ENCODE data around the gene AP1G1. TPM values are rescaled to one million over a fixed set of nuclear protein-coding genes. Genes with fewer than 3 reads are reported as not detected.
A peak's percentile ranks its signal among the peaks of the same experiment; 100 is the strongest.

The AP1G1 gene
- total RNA-seq, 2 experiments from 2014 or later = 87.2 to 88.6 TPM

GRCh38 chr16:71769222-71769621, 39.4 kb downstream of the AP1G1 start:
- no peak for DNase-seq
- Mint-ChIP-seq H3K36me3 (peaks cover 49% of the 10 kb centered on the region), H3K27me3 (no peaks in the 10 kb centered on the region), H3K4me1 (peaks cover 16% of the 10 kb centered on the region), H3K9me3 (ENCODE audit: low read depth) (no peaks in the 10 kb centered on the region), H3K27ac (peak overlapping the region; percentile 22), H3K4me3 (no peak overlapping the region)
- CTCF ChIA-PET = no interaction called here
- no peak for ATAC-seq

DNA sequence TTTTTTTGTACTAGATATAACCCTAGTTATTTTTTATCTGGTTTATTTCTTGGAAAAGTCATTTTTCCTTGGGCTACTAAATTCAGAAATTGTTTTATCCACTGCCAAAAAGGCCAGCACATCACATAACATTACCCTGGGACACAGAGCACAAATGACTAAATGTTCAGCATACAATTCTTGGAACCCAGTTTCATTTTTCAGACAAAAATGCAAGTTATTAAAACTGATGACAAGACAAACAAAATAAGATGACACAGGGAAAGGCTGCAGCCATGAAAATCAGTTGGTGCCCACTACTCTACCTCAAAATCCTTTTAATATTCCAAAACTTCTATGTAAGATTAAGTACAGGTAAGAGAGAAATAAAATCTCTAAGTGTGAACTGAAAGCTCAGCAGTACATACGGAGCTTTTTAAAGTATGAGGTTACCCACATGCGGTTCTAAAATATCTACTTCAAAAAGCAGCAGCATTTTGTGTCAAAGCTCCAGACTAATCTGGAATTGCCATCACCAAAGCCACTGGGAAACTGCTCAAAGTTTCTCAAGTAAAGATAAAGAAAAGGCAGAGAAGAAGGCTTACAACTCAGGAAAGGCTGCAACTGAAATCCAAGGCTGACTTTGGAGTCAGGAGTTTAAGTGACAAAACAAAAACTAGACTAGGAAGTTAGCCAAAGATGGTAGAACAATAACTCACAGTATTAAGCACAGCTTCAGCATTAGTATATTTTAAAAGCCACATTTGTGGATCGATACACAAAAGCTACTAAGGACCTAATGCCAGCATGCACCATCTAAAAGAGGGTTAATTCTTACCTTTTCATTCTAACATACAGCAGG, 41.4 kb downstream of the AP1G1 start:
- H3K36me3 Mint-ChIP-seq = peaks cover 49% of the 10 kb centered on the region
- DNase-seq = no peak
- H3K27me3 Mint-ChIP-seq = no peaks in the 10 kb centered on the region
- H3K4me1 Mint-ChIP-seq = peaks cover 16% of the 10 kb centered on the region
- no peak overlapping the region for H3K4me3 Mint-ChIP-seq
- CTCF ChIA-PET = interaction anchor here (0.9 to 1.6 kb wide), 3 partner anchors 10 to 194 kb away, joined by 4 to 6 read pairs (median 5); no protein-coding TSS in a partner anchor
- H3K27ac Mint-ChIP-seq = peak overlapping the region; percentile 66
- no peaks in the 10 kb centered on the region for H3K9me3 Mint-ChIP-seq (ENCODE audit: low read depth)
- ATAC-seq = peak; percentile 47

DNA sequence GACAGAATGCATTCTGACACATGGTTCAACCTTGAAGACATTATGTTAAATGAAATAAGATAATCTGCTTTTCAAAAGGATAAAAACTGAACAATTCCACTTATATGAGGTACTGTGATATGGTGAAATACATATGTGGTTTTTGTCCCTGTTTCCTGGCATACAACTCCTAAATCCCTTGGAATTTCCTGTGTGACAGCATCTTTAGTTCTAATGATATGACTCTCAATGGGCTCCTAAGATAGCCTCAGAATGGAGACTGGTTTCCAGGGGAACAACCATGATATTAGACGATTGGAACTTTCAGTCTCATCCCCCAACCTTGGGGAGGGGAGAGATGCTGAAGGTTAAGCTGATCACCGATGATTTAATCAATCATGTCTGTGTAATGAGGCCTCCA, 46.4 kb downstream of the AP1G1 start:
- no peaks in the 10 kb centered on the region for H3K27me3 Mint-ChIP-seq
- no peak for DNase-seq
- peaks cover 33% of the 10 kb centered on the region for H3K36me3 Mint-ChIP-seq
- CTCF ChIA-PET = interaction anchor here (1.1 kb wide), 1 partner anchor 9 kb away, joined by 3 read pairs; no protein-coding TSS in a partner anchor
- H3K9me3 Mint-ChIP-seq (ENCODE audit: low read depth) = no peaks in the 10 kb centered on the region
- peaks cover 6% of the 10 kb centered on the region for H3K4me1 Mint-ChIP-seq
- no peak overlapping the region for H3K4me3 Mint-ChIP-seq
- no peak for ATAC-seq
- H3K27ac Mint-ChIP-seq = no peak overlapping the region

GRCh38 chr16:71761097-71761496, 47.5 kb downstream of the AP1G1 start:
- H3K9me3 Mint-ChIP-seq (ENCODE audit: low read depth) = no peaks in the 10 kb centered on the region
- peaks cover 38% of the 10 kb centered on the region for H3K36me3 Mint-ChIP-seq
- DNase-seq = no peak
- ATAC-seq = no peak
- no peak overlapping the region for H3K4me3 Mint-ChIP-seq
- CTCF ChIA-PET = interaction anchor here (0.7 to 1.5 kb wide), 3 partner anchors 67 to 196 kb away, joined by 3 read pairs; no protein-coding TSS in a partner anchor
- no peaks in the 10 kb centered on the region for H3K27me3 Mint-ChIP-seq
- H3K27ac Mint-ChIP-seq = no peak overlapping the region
- H3K4me1 Mint-ChIP-seq = no peaks in the 10 kb centered on the region

DNA sequence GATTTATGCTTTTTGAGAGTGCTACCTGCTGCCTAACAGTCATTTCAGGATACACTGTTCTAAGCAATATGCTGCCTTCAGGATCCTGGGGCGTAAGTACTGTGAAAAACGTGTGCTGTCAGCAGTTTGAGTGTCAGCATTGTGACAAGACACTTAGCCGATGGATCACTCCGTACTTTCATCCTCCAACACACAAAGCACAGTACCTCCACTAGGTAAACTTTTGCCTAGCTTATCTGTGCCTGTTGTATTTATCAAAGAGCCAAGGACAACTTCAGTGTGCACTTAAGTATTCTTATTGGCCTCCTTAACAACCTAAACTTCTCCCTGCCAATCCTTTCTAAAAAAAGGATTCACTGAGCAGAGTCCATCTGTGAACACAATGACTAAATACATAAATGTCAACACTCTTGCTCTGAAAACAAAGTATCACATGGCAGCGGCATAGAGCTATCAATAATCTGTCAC, 50.3 kb downstream of the AP1G1 start:
- CTCF ChIA-PET = interaction anchor here (1.3 to 2.0 kb wide), 2 partner anchors 9 to 13 kb away, joined by 5 to 6 read pairs; no protein-coding TSS in a partner anchor
- peaks cover 43% of the 10 kb centered on the region for H3K36me3 Mint-ChIP-seq

DNA sequence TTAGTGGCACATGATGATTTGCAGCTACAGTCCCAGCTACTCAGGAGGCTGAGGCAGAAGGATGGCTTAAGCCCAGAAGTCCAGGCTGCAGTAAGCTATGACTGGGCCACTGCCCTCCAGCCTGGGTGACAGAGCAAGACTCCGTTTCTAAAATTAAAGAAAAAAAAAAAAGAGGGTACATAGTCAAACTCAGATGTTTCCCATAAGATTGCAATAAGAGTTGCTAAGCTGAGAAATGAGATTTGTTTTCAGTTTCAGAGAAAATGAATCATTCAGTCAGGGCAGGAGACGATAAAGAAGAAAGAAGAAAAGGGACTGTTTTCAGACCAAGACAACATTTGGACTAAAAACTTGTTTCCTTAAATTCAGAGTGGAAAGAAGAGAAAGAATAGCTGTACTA, 54.0 kb downstream of the AP1G1 start:
- Mint-ChIP-seq H3K9me3 (ENCODE audit: low read depth) (no peaks in the 10 kb centered on the region), H3K4me1 (peaks cover 2% of the 10 kb centered on the region), H3K27me3 (no peaks in the 10 kb centered on the region), H3K27ac (peak overlapping the region; percentile 35), H3K36me3 (peaks cover 46% of the 10 kb centered on the region), H3K4me3 (no peak overlapping the region)
- CTCF ChIA-PET = interaction anchor here (1.2 kb wide), 1 partner anchor 9 kb away, joined by 3 read pairs; no protein-coding TSS in a partner anchor
- ATAC-seq (no peak), DNase-seq (no peak)

More for the DNA sequence above, 50.3 kb downstream of the AP1G1 start:
- no peak for DNase-seq
- H3K9me3 Mint-ChIP-seq (ENCODE audit: low read depth) = no peaks in the 10 kb centered on the region
- H3K27ac Mint-ChIP-seq = no peak overlapping the region
- ATAC-seq = no peak
- no peaks in the 10 kb centered on the region for H3K27me3 Mint-ChIP-seq
- no peak overlapping the region for H3K4me3 Mint-ChIP-seq
- H3K4me1 Mint-ChIP-seq = peaks cover 2% of the 10 kb centered on the region

DNA sequence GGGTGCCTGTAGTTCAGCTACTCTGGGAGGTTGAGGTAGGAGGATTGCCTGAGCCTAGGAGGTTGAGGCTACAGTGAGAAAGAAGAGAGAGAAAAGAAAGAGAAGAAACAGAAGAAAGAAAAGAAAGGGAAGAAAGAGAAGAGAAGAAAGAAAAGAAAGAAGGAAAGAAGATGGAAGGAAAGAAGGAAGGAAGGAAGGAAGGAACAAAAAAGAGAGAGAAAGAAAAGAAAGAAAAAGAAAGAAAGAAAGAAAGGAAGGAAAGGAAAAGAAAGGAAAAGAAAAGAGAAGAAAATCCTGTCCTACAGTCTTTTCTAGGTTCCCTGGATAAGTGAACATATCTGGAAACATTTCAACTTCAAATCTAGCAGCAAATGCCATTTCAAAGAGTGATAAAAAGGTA, 54.5 kb downstream of the AP1G1 start:
- peak overlapping the region; percentile 56 for H3K27ac Mint-ChIP-seq

DNA sequence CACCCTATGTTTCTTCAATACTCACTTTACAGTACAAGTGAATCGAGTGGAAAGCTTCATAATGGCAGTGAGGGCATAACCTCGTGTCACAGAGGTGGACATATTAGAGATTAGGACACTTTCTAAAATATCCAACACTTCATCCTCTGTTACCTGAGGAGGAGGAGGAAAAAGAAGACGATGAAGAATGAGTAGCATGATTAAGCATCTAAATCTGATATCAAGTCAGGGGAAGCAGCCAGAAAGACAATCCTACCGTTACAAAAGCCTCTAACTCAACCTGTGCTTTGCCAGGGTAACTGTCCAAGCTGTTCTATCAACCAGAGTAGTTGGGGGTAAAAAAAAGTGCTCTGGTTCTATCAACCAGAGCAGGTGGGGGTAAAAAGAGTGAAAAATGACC, 60.4 kb downstream of the AP1G1 start:
- CTCF ChIA-PET = interaction anchor here (0.9 kb wide), 2 partner anchors 47 to 138 kb away, joined by 3 read pairs; no protein-coding TSS in a partner anchor
- peaks cover 39% of the 10 kb centered on the region for H3K36me3 Mint-ChIP-seq
- DNase-seq = no peak
- H3K27ac Mint-ChIP-seq = no peak overlapping the region
- H3K4me1 Mint-ChIP-seq = peaks cover 4% of the 10 kb centered on the region
- no peaks in the 10 kb centered on the region for H3K27me3 Mint-ChIP-seq
- H3K4me3 Mint-ChIP-seq = no peak overlapping the region
- no peaks in the 10 kb centered on the region for H3K9me3 Mint-ChIP-seq (ENCODE audit: low read depth)
- ATAC-seq = no peak

More for the DNA sequence above, 54.5 kb downstream of the AP1G1 start:
- H3K4me3 Mint-ChIP-seq = no peak overlapping the region
- no peaks in the 10 kb centered on the region for H3K27me3 Mint-ChIP-seq
- no peak for ATAC-seq
- DNase-seq = no peak
- peaks cover 47% of the 10 kb centered on the region for H3K36me3 Mint-ChIP-seq
- no peaks in the 10 kb centered on the region for H3K9me3 Mint-ChIP-seq (ENCODE audit: low read depth)
- peaks cover 2% of the 10 kb centered on the region for H3K4me1 Mint-ChIP-seq
- CTCF ChIA-PET = interaction anchor here (1.2 to 1.6 kb wide), 3 partner anchors 9 to 207 kb away, joined by 3 read pairs; no protein-coding TSS in a partner anchor

- DNase-seq (no peak), ATAC-seq (peak; percentile 39)
- CTCF ChIA-PET = interaction anchor here (1.3 to 1.9 kb wide), 2 partner anchors 11 to 215 kb away, joined by 5 read pairs; no protein-coding TSS in a partner anchor
- H3K36me3 Mint-ChIP-seq = peaks cover 39% of the 10 kb centered on the region
- peaks cover 4% of the 10 kb centered on the region for H3K4me1 Mint-ChIP-seq
- H3K27me3 Mint-ChIP-seq = no peaks in the 10 kb centered on the region
- H3K4me3 Mint-ChIP-seq = no peak overlapping the region
- no peaks in the 10 kb centered on the region for H3K9me3 Mint-ChIP-seq (ENCODE audit: low read depth)
- no peak overlapping the region for H3K27ac Mint-ChIP-seq
Measured at GRCh38 chr16:71746442-71747046, 62.1 kb downstream of the AP1G1 start.

DNA sequence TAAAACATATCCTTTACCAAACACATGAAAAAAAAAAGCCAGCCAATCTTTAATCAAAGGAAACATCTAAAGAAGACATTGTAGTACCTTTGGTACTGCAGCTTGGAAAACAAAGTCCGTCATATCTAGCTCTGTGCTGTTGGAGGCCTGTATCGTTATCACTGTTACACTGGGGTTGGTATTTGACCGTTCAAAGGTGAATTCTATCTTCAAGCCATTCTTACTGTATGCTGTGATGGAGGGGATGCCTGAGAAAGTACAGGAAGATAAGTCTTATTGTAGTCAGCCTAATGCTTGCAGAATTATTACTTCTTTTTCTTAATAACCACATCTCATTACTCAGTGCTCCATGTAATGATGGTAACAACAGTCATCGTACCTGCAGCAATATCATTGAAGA, 69.8 kb downstream of the AP1G1 start:
- CTCF ChIA-PET = interaction anchor here (0.8 to 2.5 kb wide), 3 partner anchors 128 to 223 kb away, joined by 3 to 5 read pairs (median 3); no protein-coding TSS in a partner anchor
- Mint-ChIP-seq H3K4me3 (no peak overlapping the region), H3K9me3 (ENCODE audit: low read depth) (no peaks in the 10 kb centered on the region), H3K4me1 (no peaks in the 10 kb centered on the region), H3K27me3 (no peaks in the 10 kb centered on the region), H3K27ac (no peak overlapping the region), H3K36me3 (peaks cover 37% of the 10 kb centered on the region)
- ATAC-seq = no peak
- no peak for DNase-seq

GRCh38 chr16:71737501-71737900, 71.1 kb downstream of the AP1G1 start:
- no peak overlapping the region for H3K27ac Mint-ChIP-seq
- ATAC-seq (no peak), DNase-seq (no peak)
- CTCF ChIA-PET = interaction anchor here (1.0 to 2.5 kb wide), 2 partner anchors 127 to 173 kb away, joined by 4 to 5 read pairs; no protein-coding TSS in a partner anchor
- H3K36me3 Mint-ChIP-seq = peaks cover 43% of the 10 kb centered on the region
- H3K4me3 Mint-ChIP-seq = no peak overlapping the region
- no peaks in the 10 kb centered on the region for H3K27me3 Mint-ChIP-seq
- no peaks in the 10 kb centered on the region for H3K9me3 Mint-ChIP-seq (ENCODE audit: low read depth)
- no peaks in the 10 kb centered on the region for H3K4me1 Mint-ChIP-seq

DNA sequence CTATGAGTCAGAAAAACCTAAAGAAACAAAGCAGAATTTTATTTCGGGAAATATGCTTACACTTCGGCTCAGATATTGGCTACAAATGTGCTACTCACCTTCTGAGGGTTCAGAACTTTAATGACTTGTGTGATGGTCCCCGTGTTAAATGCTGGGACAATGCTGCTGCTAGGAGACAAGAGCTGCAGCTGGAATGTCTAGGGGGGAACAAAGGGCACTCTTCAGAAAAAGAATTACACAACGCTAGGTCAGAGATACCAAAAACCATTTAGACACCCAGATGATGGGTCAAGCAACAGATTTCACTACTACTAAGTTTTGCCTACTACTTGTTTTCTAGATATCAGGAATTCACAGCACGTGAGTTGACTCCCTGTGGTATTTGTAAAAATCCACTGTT, 74.1 kb downstream of the AP1G1 start:
- H3K4me1 Mint-ChIP-seq = no peaks in the 10 kb centered on the region
- H3K27me3 Mint-ChIP-seq = no peaks in the 10 kb centered on the region
- ATAC-seq (no peak), DNase-seq (no peak)
- CTCF ChIA-PET = interaction anchor here (1.2 to 1.9 kb wide), 3 partner anchors 10 to 148 kb away, joined by 3 to 6 read pairs (median 4); no protein-coding TSS in a partner anchor
- H3K9me3 Mint-ChIP-seq (ENCODE audit: low read depth) = no peaks in the 10 kb centered on the region
- no peak overlapping the region for H3K4me3 Mint-ChIP-seq
- no peak overlapping the region for H3K27ac Mint-ChIP-seq
- peaks cover 55% of the 10 kb centered on the region for H3K36me3 Mint-ChIP-seq

DNA sequence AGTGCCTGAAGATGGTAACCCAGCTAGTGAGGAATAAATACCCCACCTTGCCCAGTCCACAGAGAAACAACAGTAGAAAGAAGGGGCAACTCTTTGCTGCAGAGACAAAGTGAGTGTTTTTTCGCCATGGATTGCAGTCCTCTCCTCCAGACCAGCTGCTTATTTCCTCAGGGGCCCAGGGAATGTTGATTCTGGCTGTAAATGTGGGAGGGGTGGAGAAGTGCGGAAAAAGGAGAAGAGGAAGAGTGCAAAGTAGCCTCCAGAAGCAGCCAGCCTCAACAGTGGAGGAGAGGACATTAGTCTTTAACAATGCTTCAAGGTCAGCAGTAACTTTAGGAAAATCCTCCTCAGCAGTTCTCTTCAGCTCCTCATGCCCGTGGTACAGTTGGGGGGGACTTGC, 76.0 kb downstream of the AP1G1 start:
- Mint-ChIP-seq H3K36me3 (peaks cover 45% of the 10 kb centered on the region), H3K4me3 (no peak overlapping the region), H3K27ac (no peak overlapping the region), H3K27me3 (no peaks in the 10 kb centered on the region), H3K9me3 (ENCODE audit: low read depth) (no peaks in the 10 kb centered on the region), H3K4me1 (no peaks in the 10 kb centered on the region)
- CTCF ChIA-PET = interaction anchor here (1.0 to 1.1 kb wide), 2 partner anchors 8 to 122 kb away, joined by 3 read pairs; partner anchors contain the start of gene PHLPP2
- no peak for ATAC-seq
- DNase-seq = no peak
